HG03378 (cell line): Measurements from ENCODE around the gene LRRC57.

Experiments used
- ATAC-seq: cut with Tn5 transposase; IDR thresholded peaks from one replicate; pipeline ENCODE4 v1.9.1; 2021; ENCODE audit warnings: mild to moderate bottlenecking, moderate library complexity; ENCODE audit not compliant: unreplicated experiment

The LRRC57 gene

GRCh38 chr15:42493679-42494078 is 54.9 kb downstream of the LRRC57 start:
- ATAC-seq: no peak

- ATAC-seq: no peak
Measured at GRCh38 chr15:42491539-42492225, 56.9 kb downstream of the LRRC57 start.

GRCh38 chr15:42490671-42491538 is 57.7 kb downstream of the LRRC57 start, which contains the start of gene ZNF106:
Gene ZNF106 (minus strand): TSS chr15:42491141. CDS start chr15:42472289, 18,852 bp downstream.
- ATAC-seq: peak; percentile 33

GRCh38 chr15:42490291-42490670 is 58.3 kb downstream of the LRRC57 start:
- ATAC-seq: peak; percentile 10
